ENCODE results near the gene FABP1.

The FABP1 gene

DNA sequence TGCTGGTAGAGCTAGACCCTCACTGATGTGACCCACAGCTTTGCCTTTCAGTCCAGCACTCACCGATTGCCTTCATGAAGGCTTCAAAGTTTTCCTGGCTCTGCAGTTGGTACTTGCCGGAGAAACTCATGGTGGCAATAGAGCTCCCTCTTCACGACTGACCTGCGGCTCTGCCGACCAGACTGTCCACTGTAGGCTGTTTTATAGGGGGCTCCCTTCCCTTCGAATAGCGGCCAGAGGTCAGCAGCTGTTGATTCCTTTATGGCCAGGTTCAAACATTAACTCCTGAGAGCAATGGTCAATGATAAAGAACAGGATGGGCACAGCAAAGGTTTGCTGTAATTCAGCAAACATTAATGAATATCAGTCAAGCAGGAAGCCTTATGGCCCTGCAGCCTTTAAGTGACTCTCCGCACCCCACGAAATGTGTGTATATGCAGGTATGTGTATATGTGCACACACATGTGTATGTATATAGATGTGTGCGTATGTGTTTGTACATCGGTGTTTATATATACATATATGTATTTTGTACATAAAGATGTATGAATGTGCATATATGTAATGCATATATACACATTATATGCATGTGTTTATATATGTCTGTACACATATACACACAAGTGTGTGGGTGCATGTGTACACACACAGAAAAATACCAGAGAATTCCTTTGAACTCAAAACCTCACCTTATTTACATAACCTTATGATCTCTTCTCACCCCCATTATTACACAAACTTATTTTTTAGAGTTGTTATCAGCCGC lies at the start of gene FABP1:
FABP1 (minus strand) TSS at position 175 of the 766 bp plus-strand sequence; CDS start at position 130, 45 bp downstream.
- DNase-seq (ENCODE audit: low spot score) = no peak

DNA sequence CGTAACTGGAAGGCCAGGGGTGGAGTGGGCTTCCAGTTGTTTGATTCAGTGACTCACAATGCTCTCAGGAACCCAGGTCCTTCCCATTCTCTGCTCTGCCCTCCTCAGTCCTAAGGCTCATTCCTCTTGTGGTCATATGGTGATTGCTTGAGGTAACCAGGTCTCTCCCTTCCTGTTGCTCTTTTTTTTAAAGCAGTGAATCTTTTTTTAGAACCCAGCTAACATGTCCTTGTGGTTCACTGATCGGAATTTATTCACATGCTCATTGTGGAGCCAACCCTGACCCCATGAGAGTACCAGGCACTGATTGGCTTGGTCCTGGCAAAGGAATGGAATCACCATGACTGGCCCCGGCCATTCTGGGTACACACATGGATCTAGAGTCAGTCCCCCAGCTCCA lies 49.7 kb upstream of the FABP1 start:
- no peak for DNase-seq (ENCODE audit: low spot score)

GRCh38 chr2:88176352-88176984 lies 48.6 kb upstream of the FABP1 start:
- no peak for DNase-seq (ENCODE audit: low spot score)

DNA sequence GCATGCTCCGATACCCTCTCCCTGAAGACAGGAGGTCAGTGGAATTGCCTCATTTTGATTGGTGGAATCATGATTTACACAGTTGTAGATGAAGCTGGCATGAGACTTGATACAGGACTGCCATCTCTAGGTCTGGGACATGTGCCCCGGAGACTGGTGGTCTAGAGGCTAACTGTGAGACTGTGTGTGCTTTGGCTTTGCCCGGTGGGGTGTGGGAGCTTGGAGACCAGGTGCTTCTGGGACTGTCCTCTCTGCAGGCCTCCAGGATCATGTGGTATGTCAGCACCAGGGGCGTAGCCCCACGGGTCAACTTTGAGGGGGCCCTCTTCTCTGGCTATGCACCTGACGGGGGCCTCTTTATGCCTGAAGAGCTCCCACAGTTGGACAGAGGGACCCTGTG lies 45.0 kb upstream of the FABP1 start:
- DNase-seq (ENCODE audit: low spot score) = no peak

- no peak for DNase-seq (ENCODE audit: low spot score)
Observed at GRCh38 chr2:88171966-88172365, 44.1 kb upstream of the FABP1 start.

- DNase-seq (ENCODE audit: low spot score) = no peak
Observed at GRCh38 chr2:88170472-88170892, 42.6 kb upstream of the FABP1 start.

DNA sequence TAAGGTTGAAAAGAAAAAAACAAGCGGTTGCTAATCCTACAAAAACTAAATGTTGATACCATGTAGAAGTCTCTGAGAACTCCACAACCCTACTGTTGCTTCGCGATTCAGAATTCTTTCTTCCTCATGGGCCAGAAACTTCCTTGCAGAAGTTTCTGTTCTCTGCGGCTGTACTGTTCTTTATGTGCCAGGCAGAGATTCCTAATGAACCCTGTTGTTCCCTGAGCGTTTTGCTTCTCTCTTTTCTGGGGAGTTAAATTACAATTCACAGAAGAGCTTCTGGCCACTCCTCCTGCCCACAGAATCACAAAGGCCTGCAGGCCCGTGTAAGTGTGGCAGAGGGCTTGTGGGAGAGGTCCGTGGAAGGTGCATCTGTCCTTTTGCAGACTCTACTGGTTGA lies 40.5 kb upstream of the FABP1 start:
- DNase-seq (ENCODE audit: low spot score) = no peak

DNA sequence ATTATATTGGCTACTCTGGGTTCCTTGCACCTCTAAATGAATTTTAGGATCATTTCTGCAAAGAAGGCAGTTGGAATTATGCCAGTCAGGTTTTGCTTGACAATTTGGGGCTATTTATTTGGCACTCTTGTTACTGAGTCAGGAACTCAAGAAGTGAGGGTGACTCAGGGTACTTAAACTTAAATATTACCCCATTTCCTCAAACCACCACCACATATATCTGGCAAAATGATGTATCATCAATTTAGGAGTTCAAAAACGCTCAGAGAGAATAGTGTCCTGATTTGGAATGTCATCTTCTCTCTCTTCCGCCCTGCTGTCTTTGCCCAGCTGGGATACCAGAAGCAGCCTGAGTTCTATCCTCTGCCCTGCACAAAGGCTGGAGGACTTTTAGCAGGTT lies 39.9 kb upstream of the FABP1 start:
- DNase-seq (ENCODE audit: low spot score) = no peak

- DNase-seq (ENCODE audit: low spot score) = no peak
Observed at GRCh38 chr2:88165332-88166003, 37.6 kb upstream of the FABP1 start.

- no peak for DNase-seq (ENCODE audit: low spot score)
Observed at GRCh38 chr2:88161446-88162244, 33.8 kb upstream of the FABP1 start.

GRCh38 chr2:88160517-88160916 lies 32.7 kb upstream of the FABP1 start:
- DNase-seq (ENCODE audit: low spot score) = no peak

GRCh38 chr2:88159955-88160415 lies 32.1 kb upstream of the FABP1 start:
- DNase-seq (ENCODE audit: low spot score) = peak; percentile 54

- no peak for DNase-seq (ENCODE audit: low spot score)
Observed at GRCh38 chr2:88159481-88159880, 31.6 kb upstream of the FABP1 start.

DNA sequence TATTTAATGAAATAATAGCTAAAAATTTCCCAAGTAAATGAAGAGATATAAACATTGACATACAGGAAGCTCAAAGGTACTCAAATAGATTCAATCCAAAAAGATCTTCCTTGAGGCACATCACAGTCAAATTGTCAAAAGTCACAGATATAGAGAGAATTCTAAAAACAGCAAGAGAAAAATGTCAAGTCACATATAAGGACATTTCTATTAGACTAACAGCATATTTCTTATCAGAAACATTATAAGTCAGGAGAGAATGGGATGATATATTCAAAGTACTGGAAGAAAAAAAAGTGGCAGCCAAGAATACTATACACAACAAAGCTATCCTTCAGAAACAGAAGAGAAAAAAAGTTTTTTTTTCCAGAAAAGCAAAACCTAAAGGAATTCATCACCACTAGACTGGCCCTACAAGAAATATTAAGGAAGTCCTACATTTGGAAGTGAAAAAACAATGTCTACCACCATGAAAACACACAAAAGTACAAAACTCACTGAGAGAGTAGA lies 21.1 kb upstream of the FABP1 start:
- DNase-seq (ENCODE audit: low spot score) = no peak

GRCh38 chr2:88147145-88147544 lies 19.3 kb upstream of the FABP1 start:
- no peak for DNase-seq (ENCODE audit: low spot score)

DNA sequence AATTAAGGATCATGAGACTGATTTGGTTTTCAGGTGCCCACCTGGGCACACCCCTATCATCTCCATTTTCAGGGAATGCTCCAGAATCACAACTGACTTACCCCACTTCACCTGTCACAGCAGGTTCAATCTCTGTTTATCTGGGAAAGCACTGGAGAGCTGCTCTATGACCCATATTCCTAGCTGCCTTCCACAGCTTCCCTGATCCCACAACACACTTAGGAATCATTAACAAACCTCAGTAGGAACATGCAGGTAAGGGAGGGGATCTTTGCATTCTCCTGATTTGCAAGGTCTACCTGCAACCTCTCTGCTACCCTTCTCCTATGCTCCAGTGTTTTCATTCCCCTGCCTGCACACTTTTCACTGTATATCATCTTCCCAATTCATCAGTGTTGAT lies 18.7 kb upstream of the FABP1 start:
- no peak for DNase-seq (ENCODE audit: low spot score)

- no peak for DNase-seq (ENCODE audit: low spot score)
Observed at GRCh38 chr2:88144914-88145497, 17.1 kb upstream of the FABP1 start.

- DNase-seq (ENCODE audit: low spot score) = no peak
Observed at GRCh38 chr2:88144271-88144670, 16.4 kb upstream of the FABP1 start.

GRCh38 chr2:88141952-88142351 lies 14.1 kb upstream of the FABP1 start:
- DNase-seq (ENCODE audit: low spot score) = no peak

DNA sequence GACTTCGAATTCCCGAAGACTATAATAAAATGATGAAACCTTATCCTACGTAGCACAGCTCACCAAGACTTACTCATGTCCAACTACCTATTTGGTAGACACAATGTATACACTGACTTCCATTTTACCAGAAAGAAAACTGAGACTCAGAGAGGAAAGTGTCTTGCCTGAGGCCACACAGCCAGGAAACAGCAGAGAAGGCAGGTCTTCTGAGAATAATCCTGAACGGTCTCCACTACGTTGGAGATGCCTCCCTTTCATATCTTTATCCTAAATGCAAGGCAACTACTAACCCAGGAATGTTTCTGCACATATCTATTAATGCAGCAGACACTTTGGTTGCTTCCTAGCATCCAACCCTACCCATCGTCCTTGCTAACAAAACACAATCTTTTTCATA lies 11.9 kb upstream of the FABP1 start:
- DNase-seq (ENCODE audit: low spot score) = no peak

DNA sequence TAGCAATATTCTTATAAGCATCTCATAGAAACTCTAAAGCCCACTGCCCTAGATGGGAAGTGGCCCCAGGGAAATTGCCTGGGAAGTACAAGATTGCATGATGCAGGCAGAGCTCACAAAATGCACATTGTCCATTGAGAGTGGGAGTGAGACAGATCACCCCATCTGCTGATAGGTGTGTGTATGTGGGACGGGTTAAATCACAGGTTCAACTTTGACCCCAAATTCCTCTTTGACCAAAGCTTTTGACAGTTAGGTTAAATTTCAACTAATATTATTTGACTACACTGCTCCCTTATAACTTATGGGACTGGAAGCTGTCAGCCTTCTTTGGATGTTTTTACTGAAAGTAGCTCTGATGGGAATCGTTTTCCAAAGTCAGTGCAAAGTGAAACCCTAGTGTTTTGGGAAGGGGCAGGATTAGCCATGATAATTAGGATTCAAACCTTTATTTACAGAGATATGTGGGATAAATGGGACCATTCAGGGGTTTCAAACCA lies 11.4 kb upstream of the FABP1 start:
- no peak for DNase-seq (ENCODE audit: low spot score)
